T-helper 22 cell (primary cell): ENCODE measurements around the gene TRIM71.
A peak's percentile ranks its signal among the peaks of the same experiment; 100 is the strongest.
"Not testable (repeated sequence)": the region's sequence is repeated elsewhere in the genome, so short reads cannot be mapped to it uniquely, and the experiment has no call there.

ENCODE experiments used
- DNase-seq: peaks from one replicate; pipeline ENCODE4 v3.0.0-alpha.2; 2020; ENCODE audit warnings: low read depth

TRIM71 gene

DNA sequence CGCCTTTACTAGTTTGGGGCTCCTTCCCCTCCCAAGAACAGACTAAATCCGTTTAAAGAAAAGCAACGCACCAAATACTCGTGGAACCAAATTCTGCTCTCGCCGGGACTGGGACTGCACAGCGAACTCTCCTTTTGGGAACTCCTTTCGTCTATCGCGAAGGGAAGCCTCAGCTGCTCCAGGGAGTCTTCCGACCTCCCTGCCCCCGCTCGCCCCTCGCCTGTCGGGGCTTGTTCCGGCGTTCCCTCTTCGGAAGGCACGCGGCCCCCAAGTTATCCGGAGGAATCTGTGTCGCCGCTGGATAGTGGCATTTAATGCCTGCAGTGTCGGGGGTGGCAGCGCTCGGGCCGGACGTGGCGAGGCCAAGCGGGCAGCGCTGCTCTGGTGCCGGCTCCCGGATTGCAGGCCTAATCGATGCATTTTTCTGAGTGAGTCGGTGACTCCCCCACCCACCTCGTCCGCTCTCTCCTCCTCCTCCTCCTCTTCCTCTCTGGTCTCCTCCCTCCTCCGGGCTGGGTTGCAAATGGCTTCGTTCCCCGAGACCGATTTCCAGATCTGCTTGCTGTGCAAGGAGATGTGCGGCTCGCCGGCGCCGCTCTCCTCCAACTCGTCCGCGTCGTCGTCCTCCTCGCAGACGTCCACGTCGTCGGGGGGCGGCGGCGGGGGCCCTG is at the start of gene TRIM71:
TSS of gene TRIM71 (plus strand) at position 440 of the 671 bp plus-strand sequence. CDS start at position 524, 84 bp downstream.
- no peak for DNase-seq

DNA sequence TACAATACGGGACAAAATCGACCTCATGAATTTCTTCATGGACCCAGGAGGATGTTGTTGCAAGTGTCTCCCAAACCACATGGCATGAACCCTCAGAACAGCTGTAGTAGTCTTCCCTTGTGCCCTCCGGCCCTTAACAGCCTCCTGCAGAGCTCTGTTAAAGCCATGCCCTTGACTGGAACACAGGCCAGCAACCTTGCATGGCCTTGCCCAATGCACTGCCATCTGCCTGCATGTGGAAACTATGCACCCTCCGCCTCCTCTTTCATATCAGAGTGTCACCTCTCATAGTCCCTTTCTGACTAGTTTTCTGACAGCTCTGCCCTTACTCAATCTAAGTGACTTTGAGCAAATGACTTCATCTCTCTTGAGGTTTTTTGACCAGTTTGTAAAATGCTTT is 39.4 kb upstream of the TRIM71 start:
- DNase-seq = no peak

GRCh38 chr3:32780071-32780734 is 37.6 kb upstream of the TRIM71 start:
- DNase-seq = no peak

DNA sequence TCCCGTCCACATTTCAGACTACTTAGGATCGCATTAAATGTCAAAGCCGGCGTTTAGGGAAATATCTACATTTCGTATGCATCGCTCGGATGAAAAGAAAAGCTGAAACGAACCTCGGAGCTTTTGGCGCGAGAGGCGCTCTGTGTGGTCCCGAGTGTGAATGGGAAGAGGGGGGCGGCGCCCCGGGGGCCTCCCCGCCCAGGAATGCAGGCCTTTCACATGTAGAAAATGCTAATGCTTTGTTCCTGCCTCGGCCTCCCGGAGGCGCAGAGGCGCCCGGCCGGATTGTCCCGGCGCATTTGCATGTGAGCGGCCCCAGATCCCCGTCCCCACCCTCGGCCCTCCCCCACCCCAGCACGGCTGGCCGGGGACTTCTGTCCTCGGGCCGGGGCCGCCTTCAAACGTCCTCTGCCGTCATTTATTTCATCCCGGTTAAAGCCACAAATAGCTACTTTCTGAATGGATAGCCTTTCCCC is 37.0 kb upstream of the TRIM71 start:
- DNase-seq = no peak

GRCh38 chr3:32781211-32781968 is 36.4 kb upstream of the TRIM71 start:
- peak; percentile 11 for DNase-seq

GRCh38 chr3:32781969-32782270 is 35.9 kb upstream of the TRIM71 start:
- DNase-seq = not testable (repeated sequence)

DNA sequence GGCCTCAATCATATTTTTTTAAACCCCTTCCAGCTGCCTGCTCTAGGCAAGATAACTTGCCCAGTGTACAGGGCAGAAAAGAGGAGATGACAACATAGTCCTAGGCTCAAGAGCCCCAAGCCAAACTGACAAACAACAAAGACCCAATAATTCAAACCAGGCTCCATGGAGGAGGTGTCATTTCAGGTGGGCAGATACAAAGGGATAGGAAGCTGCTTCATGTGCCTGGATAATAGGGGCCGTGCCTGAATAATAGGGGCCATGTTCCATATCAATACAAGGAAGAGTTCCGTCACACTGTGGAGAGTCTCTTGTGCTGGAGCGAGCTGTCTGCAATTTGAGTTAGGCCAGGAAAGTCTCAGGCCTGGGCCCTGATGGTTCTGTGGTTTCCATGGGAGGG is 35.4 kb upstream of the TRIM71 start:
- DNase-seq = no peak

- DNase-seq = no peak
Measured at GRCh38 chr3:32791833-32792232, 26.0 kb upstream of the TRIM71 start.

DNA sequence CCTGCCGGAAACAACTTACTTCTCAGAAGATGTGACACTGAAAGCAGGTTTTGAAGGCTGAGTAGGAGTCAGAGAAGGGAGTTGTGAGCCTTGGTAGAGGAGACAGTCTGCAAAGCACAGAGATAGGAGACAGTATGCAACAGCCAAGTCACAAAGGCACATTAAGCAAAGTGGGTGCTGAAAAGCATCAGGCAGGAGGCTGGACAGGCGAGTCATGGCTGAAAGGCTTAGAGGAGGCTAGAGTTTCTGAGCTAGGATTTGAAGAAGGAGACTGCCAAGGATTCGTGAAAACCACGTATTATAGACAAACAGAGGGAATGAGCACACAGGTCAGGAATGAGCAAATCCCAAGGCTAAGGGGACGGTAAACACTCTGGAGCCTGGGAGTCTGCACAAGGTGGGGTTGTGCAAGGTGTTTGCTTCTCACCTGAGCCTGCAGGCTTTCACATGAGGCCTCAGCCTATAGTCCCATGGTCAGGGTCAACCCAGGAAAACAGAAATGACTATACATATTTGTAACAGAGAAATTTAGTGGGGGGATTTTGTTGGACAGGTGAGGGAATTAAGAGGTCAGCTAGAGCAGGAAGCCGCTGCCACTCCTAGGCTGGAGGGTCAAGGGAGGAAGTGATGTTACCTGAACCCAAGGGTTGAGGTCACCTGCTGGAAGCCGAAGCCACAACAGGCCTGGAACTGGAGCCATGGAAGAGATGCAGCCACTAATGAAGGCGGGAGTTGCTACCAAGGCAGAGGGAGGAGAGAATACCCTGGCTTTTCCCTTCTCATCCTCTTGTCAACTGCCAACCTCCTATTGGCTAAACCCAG is 23.1 kb upstream of the TRIM71 start:
- DNase-seq = no peak

DNA sequence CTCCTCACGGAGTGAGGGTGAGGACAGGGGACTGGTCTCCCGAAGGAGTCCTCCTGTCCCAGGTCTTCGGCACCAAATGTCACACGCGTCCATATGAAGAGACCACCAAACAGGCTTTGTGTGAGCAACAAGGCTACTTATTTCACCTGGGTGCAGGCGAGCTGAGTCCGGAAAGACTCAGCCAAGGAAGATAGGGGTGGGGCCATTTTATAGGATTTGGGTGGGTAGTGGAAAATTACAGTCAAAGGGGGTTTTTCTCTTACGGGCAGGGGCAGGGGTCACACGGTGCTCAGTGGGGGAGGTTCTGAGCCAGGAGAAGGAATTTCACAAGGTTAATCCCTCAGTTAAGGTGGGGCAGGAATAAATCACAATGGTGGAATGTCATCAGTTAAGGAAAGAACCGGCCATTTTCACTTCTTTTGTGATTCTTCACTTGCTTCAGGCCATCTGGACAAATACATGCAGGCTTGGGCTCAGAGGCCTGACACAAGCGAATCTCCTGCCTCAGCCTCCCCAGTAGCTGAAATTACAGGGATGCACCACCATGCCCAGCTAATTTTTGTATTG is 21.3 kb upstream of the TRIM71 start:
- not testable (repeated sequence) for DNase-seq

GRCh38 chr3:32797776-32798175 is 20.0 kb upstream of the TRIM71 start:
- DNase-seq = no peak

DNA sequence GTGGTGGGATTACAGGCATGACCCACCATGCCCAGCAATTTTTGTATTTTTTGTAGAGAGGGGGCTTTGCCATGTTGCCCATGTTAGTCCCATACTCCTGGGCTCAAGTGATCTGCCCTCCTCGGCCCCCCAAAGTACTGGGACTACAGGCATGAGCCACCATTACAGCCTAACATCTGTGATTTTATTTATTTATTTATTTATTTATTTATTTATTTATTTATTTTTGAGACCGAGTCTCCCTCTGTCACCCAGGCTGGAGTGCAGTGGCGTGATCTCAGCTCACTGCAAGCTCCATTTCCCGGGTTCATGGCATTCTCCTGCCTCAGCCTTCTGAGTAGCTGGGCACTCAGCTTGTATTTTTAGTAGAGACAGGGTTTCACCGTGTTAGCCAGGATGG is 16.4 kb upstream of the TRIM71 start:
- not testable (repeated sequence) for DNase-seq

GRCh38 chr3:32813180-32813579 is 4.6 kb upstream of the TRIM71 start:
- DNase-seq = no peak

- no peak for DNase-seq
Measured at GRCh38 chr3:32814361-32814760, 3.4 kb upstream of the TRIM71 start.

GRCh38 chr3:32815841-32816438 is 1.9 kb upstream of the TRIM71 start:
- no peak for DNase-seq

DNA sequence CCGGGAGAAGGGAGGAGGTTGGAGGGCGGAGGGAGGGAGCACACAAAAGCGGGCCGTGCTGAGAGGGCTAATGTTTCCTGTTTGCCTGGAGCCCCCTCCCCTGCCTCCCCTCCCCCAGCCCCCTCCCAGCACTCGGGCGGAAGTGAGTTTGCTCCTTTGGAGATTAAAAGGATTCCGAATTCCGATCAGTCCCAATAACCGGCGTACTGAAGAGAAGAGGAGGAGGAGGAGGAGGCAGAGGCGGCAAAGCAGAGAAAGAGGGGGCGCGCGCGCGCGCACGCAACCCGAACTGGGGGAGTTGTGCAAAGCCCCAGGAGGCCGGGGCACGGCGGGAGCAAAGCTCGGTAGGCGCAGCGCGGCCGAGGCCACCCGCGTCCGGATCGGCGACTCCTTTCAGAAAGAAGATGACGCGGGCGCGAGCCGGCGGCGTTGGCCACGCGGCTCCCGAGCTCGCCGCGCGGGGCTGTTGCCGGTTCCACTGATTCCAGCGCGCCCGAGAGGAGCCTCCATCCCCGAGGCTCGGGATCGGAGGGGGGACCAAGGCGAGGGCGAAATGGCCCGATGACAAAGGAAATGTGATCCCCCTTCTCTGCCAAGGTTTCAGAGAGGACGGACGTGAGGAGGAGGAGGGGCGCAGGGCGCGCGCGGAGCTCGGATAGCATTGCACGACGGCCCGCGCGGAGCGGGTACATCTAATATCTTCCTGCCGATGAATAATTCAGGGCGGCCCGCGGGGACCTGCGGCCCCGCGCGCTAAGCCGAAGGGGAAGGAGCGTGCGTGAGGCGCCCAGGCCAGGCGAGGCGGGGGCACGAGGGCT is 1.1 kb upstream of the TRIM71 start:
- DNase-seq = no peak

- no peak for DNase-seq
Measured at GRCh38 chr3:32817257-32817557, 590 bp upstream of the TRIM71 start.

GRCh38 chr3:32818229-32818969 is 602 bp downstream of the TRIM71 start:
- no peak for DNase-seq

DNA sequence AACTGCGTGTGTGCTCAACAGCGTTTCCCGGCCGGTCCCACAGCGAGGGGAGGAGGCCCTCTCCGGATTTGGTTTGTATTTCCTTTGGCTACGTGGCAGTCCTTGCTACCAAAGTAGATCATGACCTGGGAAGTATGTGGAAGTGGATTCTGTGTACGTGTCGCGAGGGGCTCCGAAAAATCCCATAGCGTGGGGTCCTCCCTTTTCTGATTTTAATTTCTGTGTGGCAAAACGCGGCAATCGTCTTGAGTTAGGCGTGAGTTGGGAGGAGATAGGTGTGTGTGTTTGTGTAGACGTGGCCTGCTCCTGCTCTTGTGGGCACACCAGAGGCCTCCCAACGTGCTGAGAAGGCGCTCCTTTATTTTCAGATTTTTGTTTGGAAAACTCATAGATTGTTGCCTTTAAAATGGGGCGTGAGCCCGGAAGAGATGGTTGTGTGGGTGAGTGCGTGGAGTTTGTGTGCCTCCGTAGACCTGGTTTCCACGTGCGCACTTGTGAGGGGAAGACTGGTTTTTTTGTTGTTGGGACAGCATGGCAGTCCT is 1.2 kb downstream of the TRIM71 start:
- no peak for DNase-seq
